IPS DF 19.7 (cell line): ENCODE measurements around the gene NCF4.

Experiments used
- DNase-seq: peaks from one replicate; pipeline ENCODE4 v3.0.0-alpha.2; 2013; ENCODE audit warnings: low read depth, low spot score

The NCF4 gene

DNA sequence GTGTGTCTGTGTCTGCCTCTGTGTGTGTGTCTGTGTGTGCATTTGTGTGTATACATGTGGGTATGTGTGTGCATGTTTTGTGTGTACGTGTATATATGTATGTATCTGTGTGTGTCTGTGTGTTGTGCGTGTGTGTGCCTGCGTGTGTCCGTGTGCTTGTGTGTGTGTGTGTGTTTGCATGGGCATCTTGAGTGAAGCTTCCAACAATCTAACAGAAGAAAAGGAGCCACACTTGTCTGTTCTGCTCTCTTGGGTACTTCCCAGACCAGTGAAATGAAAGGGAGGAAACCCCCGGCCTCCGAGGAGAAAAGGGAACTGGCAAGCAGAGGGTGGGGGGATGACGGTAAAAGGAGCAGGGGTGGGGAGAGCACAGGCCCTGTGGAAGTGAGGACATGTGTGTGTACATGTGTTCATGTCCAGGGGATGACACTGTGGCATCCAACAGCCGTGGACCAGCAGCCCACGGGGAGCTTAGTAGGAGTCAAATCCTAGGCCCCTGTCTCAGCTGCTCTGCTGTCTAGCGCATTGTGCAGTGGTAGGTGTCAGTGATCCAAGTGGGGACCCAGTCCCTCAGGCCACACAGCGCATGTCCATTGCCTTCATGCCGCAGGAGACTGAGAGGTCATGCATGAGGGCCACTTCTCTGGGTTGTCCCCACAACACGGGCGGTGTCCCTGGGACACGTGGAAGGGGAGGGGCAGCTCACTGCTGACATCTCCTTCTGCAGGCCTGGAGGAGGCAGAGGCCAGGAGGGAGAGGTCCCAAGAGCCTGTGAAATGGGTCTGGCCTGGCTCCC, 60.7 kb downstream of the NCF4 start:
- no peak for DNase-seq

DNA sequence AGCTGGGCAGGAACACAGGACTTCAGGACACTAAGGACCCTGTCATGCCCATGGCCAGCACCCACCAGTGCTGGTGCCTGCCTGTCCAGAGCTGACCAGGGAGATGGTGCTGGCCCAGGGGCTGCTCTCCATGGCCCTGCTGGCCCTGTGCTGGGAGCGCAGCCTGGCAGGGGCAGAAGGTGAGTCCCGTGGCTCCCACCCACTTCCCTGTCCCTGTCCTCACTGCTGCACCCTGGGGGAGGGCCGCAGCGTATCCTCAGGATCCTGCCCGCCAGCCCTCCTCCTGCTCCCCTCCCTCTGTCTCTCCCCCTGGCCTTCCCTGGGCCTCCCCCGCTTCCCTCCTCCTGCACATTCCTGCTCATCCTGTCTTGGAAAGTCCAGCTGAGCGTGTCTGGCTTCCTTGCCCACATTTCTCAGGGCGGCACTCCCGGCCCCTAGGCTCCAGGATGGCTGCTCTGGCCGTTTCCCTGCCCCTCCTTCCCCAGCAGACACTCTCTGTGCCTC, 61.4 kb downstream of the NCF4 start:
- DNase-seq = no peak

DNA sequence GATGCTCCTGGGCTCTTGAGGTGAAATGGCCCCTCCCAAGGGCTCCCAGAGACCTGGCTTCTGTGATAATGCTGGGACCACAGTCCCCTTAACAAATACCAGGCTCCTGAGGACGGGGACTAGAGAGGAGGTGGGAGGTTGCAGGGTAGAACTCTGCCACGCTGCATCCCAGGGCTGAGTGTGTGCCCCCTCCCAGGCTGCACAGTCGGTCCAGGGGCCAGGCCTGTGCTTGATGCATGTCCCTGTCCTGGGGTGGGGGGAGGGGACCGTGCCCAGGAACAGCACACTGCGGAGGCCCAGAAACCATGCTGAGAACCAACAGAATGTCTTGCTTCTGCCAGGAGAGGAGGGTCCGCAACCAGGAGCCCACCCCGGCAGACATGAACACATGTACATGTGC, 61.9 kb downstream of the NCF4 start:
- no peak for DNase-seq

DNA sequence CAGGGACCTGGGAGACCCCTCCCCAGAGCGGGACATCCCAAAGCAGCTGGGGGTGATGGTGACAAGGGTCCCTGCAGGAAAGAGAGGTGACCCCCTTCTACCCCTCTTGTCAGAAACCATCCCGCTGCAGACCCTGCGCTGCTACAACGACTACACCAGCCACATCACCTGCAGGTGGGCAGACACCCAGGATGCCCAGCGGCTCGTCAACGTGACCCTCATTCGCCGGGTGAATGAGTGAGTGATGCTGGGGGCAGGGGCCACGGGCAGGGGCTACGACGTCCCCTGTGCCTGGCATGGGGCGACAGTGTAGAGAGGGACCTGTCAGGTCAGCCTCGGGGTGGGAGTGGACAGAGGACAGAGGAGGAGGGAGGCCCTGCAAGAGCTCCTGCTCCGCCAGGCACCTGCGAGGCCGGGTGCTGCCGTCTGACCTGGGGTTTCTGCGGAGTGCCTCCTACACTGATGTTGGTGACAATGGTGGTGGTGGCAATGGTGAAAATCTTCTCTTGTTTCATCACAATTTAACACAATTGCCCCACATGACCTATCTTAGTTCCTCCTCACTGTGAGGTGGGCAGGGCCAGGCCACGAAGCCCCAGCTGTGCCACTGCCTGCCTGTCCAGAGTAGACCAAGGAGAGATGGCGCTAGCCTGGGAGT, 62.5 kb downstream of the NCF4 start:
- no peak for DNase-seq

DNA sequence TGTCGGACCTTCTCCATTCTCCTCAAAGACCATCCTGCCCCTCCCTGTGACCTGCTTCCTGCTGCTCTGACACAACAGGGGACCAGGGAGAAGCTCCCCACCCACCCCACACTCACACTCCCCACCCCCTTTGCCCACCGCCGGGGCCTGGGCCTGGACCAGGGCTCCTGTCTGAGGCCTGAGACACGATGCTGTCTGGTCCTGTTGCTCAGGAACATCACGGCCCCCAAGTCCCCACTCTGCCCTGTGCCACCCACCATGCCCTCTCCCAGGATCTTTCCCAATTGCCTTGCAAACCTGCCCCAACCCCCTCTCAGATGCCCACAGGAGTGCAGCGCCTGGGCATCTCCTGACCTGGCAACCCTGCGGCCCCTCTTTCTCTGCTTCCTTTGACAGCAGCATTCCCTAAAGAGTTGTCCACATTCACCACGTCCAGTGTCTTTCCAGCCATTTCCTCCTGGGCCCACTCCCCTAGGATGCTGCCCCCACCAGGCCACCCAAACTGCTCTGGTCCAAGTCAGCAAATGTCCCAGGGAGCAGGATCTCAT, 63.4 kb downstream of the NCF4 start:
- DNase-seq = no peak

DNA sequence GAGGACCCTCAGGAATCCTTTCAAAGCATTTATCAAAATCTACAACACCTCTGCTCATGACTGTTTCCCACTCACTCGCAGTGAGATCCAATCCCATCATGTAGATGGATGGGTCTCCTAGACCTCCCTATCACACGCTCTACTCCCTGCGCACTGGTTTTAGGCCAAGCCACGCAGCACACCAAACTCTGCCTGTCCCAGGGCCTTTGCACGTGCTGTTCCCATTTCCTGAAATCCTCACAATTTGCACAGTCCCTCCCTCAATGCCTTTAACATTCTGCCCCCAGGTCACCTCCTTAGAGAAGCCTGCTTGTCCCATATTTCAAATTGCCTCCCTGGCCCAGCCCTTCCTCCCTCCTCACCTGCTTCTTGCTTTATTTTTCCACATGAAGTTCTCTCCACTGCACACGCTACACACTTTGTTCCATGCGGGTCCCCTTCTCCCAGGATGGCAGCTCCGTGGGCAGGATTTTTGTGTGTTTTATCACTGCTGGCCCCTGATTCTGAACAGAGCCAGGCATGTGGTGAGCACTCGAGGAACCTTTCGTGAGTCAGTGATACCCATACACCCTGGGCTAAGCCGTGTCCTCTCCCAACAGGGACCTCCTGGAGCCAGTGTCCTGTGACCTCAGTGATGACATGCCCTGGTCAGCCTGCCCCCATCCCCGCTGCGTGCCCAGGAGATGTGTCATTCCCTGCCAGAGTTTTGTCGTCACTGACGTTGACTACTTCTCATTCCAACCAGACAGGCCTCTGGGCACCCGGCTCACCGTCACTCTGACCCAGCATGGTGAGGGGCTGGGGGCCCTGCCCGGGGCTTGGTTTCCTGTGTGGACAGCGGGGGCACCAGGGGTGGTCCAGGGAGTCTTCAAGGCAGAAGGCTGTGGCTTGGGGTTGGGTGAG, 64.8 kb downstream of the NCF4 start:
- DNase-seq = no peak

DNA sequence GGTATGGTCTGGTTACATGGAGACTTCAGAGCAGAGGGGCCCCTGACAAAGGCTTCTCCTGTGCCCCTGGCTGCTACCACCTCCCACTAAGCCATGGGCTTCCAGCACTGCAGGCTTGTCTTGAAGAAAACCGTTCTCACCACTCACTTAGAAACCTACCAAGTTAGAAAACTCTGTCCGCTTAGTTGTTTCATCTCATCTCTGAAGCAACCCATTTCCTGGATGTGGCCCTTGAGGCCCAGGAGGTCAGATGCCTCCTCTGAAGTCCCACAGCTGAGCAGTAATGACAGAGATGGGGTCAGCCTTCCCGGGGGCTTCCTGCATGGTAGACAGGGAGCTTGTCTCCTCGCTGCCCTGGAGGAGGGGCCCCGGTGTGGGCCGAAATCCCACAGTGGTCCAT, 65.5 kb downstream of the NCF4 start:
- DNase-seq = no peak

DNA sequence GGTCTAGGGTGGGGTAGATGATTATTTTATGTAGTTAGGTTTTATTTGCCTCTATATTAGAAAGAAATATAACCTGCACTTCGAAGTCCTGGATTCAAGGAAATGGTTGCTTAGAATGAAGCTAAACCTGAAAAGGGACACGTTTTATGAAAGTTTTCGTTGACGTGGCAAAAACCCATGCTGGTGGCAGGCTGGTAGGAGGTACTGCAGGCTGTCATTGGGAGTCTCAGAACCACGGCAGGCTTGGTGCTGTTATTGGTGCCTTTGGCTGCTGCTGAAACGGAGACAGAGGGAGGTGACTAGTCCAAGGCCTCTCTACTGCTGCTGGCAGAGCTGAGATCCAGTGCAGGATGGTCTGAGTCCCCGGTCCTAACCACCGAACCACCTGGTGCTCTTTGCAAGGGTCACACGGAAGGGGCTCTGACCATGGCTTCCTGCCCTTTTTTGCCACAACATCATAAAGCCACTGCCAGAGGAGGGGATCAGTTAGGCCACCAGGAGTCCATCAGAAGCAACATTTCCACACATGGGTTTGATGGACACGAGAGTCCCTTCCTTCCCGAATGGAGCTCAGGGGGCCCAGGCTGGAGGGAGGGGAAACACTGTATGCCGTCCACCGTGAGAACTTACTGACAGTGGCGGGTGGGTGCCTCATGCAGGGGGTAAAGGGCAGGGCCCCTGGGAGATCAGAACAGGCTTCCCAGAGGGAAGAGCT, 66.1 kb downstream of the NCF4 start:
- no peak for DNase-seq
